ENCODE results near the gene SLC40A1. TPM values are rescaled to one million over a fixed set of nuclear protein-coding genes. Genes with fewer than 3 reads are reported as not detected.

Gene SLC40A1
- total and polyA plus RNA-seq, 2 of the 8 experiments (the other 6 are each of a cell fraction or from before 2014, with no cell fraction given), result 0.03 TPM; not detected in 1

DNA sequence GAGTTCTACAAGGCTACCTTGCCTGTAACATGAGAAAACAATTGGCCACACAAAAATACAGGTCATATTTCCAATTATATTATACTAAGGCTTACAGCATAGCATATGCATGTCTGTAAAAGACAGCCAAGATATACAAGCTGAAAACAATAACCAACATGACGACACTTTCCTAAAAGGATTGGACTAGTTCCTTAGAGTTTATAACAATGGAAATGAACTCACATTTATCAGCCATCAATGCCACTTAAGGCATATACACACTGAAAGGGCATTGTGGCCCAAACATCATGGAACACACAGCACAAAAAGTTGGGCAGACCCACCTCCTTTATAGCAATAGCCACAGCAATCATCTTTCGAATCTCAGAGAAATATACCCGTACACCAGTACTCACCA lies 52.0 kb downstream of the SLC40A1 start:
- no peak overlapping the region for H2BK20ac ChIP-seq (ENCODE audit: low read length)
- H3K4me3 ChIP-seq (ENCODE audit: extremely low read depth in 1 of 4, insufficient read depth in 2 of 4, low read depth in 3 of 4, low read length in 4 of 4), result no peak overlapping the region
- no peaks in the 10 kb centered on the region for H4K20me1 ChIP-seq (replicated peaks in 1 of 2; ENCODE audit: control insufficient read depth in 1 of 2, insufficient read depth in 2 of 2, low read length in 2 of 2)
- H3K27me3 ChIP-seq (replicated peaks in 1 of 4; ENCODE audit: control insufficient read depth in 3 of 4, extremely low read depth in 1 of 4, insufficient read depth in 3 of 4, low read length in 3 of 4), result no peaks in the 10 kb centered on the region
- H3K18ac ChIP-seq (ENCODE audit: extremely low read depth, low read length), result no peak overlapping the region
- no peak overlapping the region for H2AFZ ChIP-seq (ENCODE audit: low read length)
- TF ChIP-seq JUN (IDR thresholded peaks at IDR 0.05; ENCODE audit: low read depth, low read length), result no peak
- no peak for TF ChIP-seq GABPA (IDR thresholded peaks at IDR 0.05; ENCODE audit: borderline replicate concordance, insufficient read depth, low read length)
- no peak for TF ChIP-seq SP4 (IDR thresholded peaks at IDR 0.05; ENCODE audit: low read length)
- no peak for TF ChIP-seq ZNF274 (IDR thresholded peaks at IDR 0.05; ENCODE audit: borderline replicate concordance, extremely low read depth, low read length)
- TF ChIP-seq CHD1 (IDR thresholded peaks at IDR 0.05; ENCODE audit: low read depth, low read length), result no peak
- TF ChIP-seq SIN3A (conservative IDR thresholded peaks at IDR 0.05 in 1 of 2, IDR thresholded peaks at IDR 0.05 in 1 of 2; ENCODE audit: low read depth in 1 of 2, low read length in 2 of 2), result no peak
- no peak for TF ChIP-seq TBP (IDR thresholded peaks at IDR 0.05; ENCODE audit: low read depth, low read length)
- TF ChIP-seq CHD2 (IDR thresholded peaks at IDR 0.05; ENCODE audit: low read length), result no peak
- TF ChIP-seq POU5F1 (IDR thresholded peaks at IDR 0.05; ENCODE audit: low read depth, low read length), result no peak
- H4K5ac ChIP-seq (ENCODE audit: insufficient read length, low read depth, low read length), result no peak overlapping the region
- no peak overlapping the region for H3K56ac ChIP-seq (replicated peaks; ENCODE audit: insufficient read length, low read depth, low read length)
- H3K27ac ChIP-seq (ENCODE audit: low read depth, low read length), result no peak overlapping the region
- no peak overlapping the region for H3K23ac ChIP-seq (ENCODE audit: insufficient read length)
- H3K36me3 ChIP-seq (ENCODE audit: control insufficient read depth in 2 of 4, insufficient read depth in 4 of 4, low read length in 3 of 4), result no peaks in the 10 kb centered on the region
- H2BK5ac ChIP-seq (ENCODE audit: low read depth, low read length), result no peak overlapping the region
- H2BK15ac ChIP-seq (ENCODE audit: low read length), result no peak overlapping the region
- no peak for DNase-seq (ENCODE audit: low read depth in 1 of 2, low spot score in 2 of 2)
- H3K4me1 ChIP-seq (replicated peaks in 1 of 4; ENCODE audit: control insufficient read depth in 3 of 4, insufficient read depth in 4 of 4, low read length in 3 of 4), result no peaks in the 10 kb centered on the region
- H3K23me2 ChIP-seq (ENCODE audit: low read depth, low read length), result no peaks in the 10 kb centered on the region
- WGBS, 2 experiments (ENCODE audit: extremely low coverage in 1 of 2, insufficient coverage in 1 of 2, insufficient read length in 1 of 2, insufficient replicate concordance in 2 of 2, low coverage in 1 of 2, low lambda C conversion rate in 2 of 2, missing lambda C conversion rate in 1 of 2), result 83% methylated on average over 3 of the region's 3 CpGs; no CpG with 5 or more reads in 1 of the 2 experiments
- FAIRE-seq, result no peak
- H3K9ac ChIP-seq (replicated peaks in 1 of 4; ENCODE audit: extremely low read depth in 1 of 4, low read depth in 3 of 4, low read length in 3 of 4), result no peak overlapping the region
- no peaks in the 10 kb centered on the region for H3K9me3 ChIP-seq (ENCODE audit: insufficient read depth in 2 of 2, low read depth in 1 of 2, low read length in 1 of 2)
- H3K4me2 ChIP-seq (ENCODE audit: insufficient read depth in 1 of 2, low read depth in 2 of 2, low read length in 2 of 2), result no peak overlapping the region
- POLR2A ChIA-PET (ENCODE audit: partially characterized antibody), result no interaction called here
- no peak overlapping the region for H2BK120ac ChIP-seq (replicated peaks; ENCODE audit: low read depth, low read length)
- no peak overlapping the region for H2AK5ac ChIP-seq (ENCODE audit: low read depth, low read length)
- CTCF ChIA-PET (ENCODE audit: partially characterized antibody), result no interaction called here
- H3K14ac ChIP-seq (ENCODE audit: insufficient read length), result no peak overlapping the region
- H3K79me1 ChIP-seq (ENCODE audit: low read depth, low read length), result no peaks in the 10 kb centered on the region
- H3K4ac ChIP-seq (replicated peaks; ENCODE audit: insufficient read length, low read depth, low read length), result no peak overlapping the region
- H2BK12ac ChIP-seq (ENCODE audit: low read depth, low read length), result no peak overlapping the region
- H3K79me2 ChIP-seq (ENCODE audit: control insufficient read depth in 1 of 2, insufficient read depth in 2 of 2, low read length in 2 of 2), result no peaks in the 10 kb centered on the region
- no peak overlapping the region for H4K91ac ChIP-seq (replicated peaks; ENCODE audit: insufficient read length, low read length)
- no peak overlapping the region for H4K8ac ChIP-seq (ENCODE audit: extremely low read depth, insufficient read depth, low read length)

Measured in H1 (cell line).